DND-41 (cell line): ENCODE data around the gene DNAAF2.

Experiments used
- EZH2 ChIP-seq: IDR thresholded peaks from 3 replicates; pipeline ENCODE4 v1.6.1; 2012; ENCODE audit warnings: borderline replicate concordance, low read depth, mild to moderate bottlenecking, moderate library complexity, low read length, inconsistent platforms; ENCODE audit not compliant: severe bottlenecking
- TF ChIP-seq, protein P1 (sequence below): IDR thresholded peaks from 2 replicates; pipeline ENCODE4 v1.5.1; 2012; ENCODE audit warnings: borderline replicate concordance, low read length, moderate library complexity, mild to moderate bottlenecking; ENCODE audit not compliant: poor library complexity, severe bottlenecking; ENCODE audit errors: extremely low read depth

- TF ChIP-seq, protein P1, sequence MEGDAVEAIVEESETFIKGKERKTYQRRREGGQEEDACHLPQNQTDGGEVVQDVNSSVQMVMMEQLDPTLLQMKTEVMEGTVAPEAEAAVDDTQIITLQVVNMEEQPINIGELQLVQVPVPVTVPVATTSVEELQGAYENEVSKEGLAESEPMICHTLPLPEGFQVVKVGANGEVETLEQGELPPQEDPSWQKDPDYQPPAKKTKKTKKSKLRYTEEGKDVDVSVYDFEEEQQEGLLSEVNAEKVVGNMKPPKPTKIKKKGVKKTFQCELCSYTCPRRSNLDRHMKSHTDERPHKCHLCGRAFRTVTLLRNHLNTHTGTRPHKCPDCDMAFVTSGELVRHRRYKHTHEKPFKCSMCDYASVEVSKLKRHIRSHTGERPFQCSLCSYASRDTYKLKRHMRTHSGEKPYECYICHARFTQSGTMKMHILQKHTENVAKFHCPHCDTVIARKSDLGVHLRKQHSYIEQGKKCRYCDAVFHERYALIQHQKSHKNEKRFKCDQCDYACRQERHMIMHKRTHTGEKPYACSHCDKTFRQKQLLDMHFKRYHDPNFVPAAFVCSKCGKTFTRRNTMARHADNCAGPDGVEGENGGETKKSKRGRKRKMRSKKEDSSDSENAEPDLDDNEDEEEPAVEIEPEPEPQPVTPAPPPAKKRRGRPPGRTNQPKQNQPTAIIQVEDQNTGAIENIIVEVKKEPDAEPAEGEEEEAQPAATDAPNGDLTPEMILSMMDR: no peak
- no peak for TF ChIP-seq EZH2
Observed at GRCh38 chr14:49640540-49641417, 5.7 kb upstream of the DNAAF2 start.
